Measurements from ENCODE around the gene FAM174A.
"Not testable (repeated sequence)": the region's sequence is repeated elsewhere in the genome, so short reads cannot be mapped to it uniquely, and the experiment has no call there.

FAM174A gene

GRCh38 chr5:100584889-100585288, 49.7 kb downstream of the FAM174A start:
- H3K9ac ChIP-seq (ENCODE audit: low read length): no peak overlapping the region
- H3K4me3 ChIP-seq (ENCODE audit: low read length): no peak overlapping the region
- no peaks in the 10 kb centered on the region for H3K4me1 ChIP-seq (ENCODE audit: control insufficient read depth, insufficient read depth, low read length)
- H3K27me3 ChIP-seq (ENCODE audit: control insufficient read depth, insufficient read depth, low read length): no peaks in the 10 kb centered on the region
- H3K36me3 ChIP-seq (ENCODE audit: control insufficient read depth, insufficient read depth, low read length): no peaks in the 10 kb centered on the region
- no peak overlapping the region for H3K27ac ChIP-seq (ENCODE audit: low read depth, low read length)

GRCh38 chr5:100590867-100591266, 55.7 kb downstream of the FAM174A start:
- no peak overlapping the region for H3K9ac ChIP-seq (ENCODE audit: low read length)
- peaks cover under 1% of the 10 kb centered on the region for H3K4me1 ChIP-seq (ENCODE audit: control insufficient read depth, insufficient read depth, low read length)
- H3K36me3 ChIP-seq (ENCODE audit: control insufficient read depth, insufficient read depth, low read length): no peaks in the 10 kb centered on the region
- H3K27ac ChIP-seq (ENCODE audit: low read depth, low read length): no peak overlapping the region
- no peak overlapping the region for H3K4me3 ChIP-seq (ENCODE audit: low read length)
- no peaks in the 10 kb centered on the region for H3K27me3 ChIP-seq (ENCODE audit: control insufficient read depth, insufficient read depth, low read length)

- no peaks in the 10 kb centered on the region for H3K27me3 ChIP-seq (ENCODE audit: control insufficient read depth, insufficient read depth, low read length)
- H3K27ac ChIP-seq (ENCODE audit: low read depth, low read length): peak overlapping the region; percentile 17
- no peaks in the 10 kb centered on the region for H3K36me3 ChIP-seq (ENCODE audit: control insufficient read depth, insufficient read depth, low read length)
- H3K9ac ChIP-seq (ENCODE audit: low read length): no peak overlapping the region
- no peak overlapping the region for H3K4me3 ChIP-seq (ENCODE audit: low read length)
- H3K4me1 ChIP-seq (ENCODE audit: control insufficient read depth, insufficient read depth, low read length): peaks cover 3% of the 10 kb centered on the region
Observed at GRCh38 chr5:100595152-100595811, 60.1 kb downstream of the FAM174A start.

GRCh38 chr5:100595812-100596173, 60.6 kb downstream of the FAM174A start:
- peaks cover 3% of the 10 kb centered on the region for H3K4me1 ChIP-seq (ENCODE audit: control insufficient read depth, insufficient read depth, low read length)
- no peak overlapping the region for H3K4me3 ChIP-seq (ENCODE audit: low read length)
- H3K9ac ChIP-seq (ENCODE audit: low read length): no peak overlapping the region
- no peaks in the 10 kb centered on the region for H3K36me3 ChIP-seq (ENCODE audit: control insufficient read depth, insufficient read depth, low read length)
- H3K27ac ChIP-seq (ENCODE audit: low read depth, low read length): peak overlapping the region; percentile 17
- H3K27me3 ChIP-seq (ENCODE audit: control insufficient read depth, insufficient read depth, low read length): no peaks in the 10 kb centered on the region

DNA sequence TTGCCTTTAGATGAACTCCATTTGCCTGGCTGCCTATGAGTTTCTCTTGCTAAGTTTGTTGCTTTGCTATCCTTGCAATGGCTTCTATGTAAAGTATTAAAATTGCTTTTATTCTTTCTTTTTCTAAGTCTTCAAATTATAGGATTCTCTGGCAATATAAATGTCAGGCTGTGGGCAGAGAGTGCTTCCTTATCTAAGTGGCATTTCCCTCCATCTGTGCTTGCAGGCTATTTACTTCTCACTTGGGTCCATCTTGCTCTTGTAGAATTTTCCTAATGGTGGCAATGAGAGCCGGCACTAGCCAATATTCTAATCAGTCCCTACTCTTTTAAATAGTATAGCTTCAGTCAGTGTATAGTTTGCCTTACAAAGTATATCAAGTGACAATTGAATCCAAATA, 63.3 kb downstream of the FAM174A start:
- no peak overlapping the region for H3K27ac ChIP-seq (ENCODE audit: low read depth, low read length)
- no peaks in the 10 kb centered on the region for H3K36me3 ChIP-seq (ENCODE audit: control insufficient read depth, insufficient read depth, low read length)
- H3K4me3 ChIP-seq (ENCODE audit: low read length): no peak overlapping the region
- H3K4me1 ChIP-seq (ENCODE audit: control insufficient read depth, insufficient read depth, low read length): peaks cover 3% of the 10 kb centered on the region
- H3K27me3 ChIP-seq (ENCODE audit: control insufficient read depth, insufficient read depth, low read length): no peaks in the 10 kb centered on the region
- no peak overlapping the region for H3K9ac ChIP-seq (ENCODE audit: low read length)

DNA sequence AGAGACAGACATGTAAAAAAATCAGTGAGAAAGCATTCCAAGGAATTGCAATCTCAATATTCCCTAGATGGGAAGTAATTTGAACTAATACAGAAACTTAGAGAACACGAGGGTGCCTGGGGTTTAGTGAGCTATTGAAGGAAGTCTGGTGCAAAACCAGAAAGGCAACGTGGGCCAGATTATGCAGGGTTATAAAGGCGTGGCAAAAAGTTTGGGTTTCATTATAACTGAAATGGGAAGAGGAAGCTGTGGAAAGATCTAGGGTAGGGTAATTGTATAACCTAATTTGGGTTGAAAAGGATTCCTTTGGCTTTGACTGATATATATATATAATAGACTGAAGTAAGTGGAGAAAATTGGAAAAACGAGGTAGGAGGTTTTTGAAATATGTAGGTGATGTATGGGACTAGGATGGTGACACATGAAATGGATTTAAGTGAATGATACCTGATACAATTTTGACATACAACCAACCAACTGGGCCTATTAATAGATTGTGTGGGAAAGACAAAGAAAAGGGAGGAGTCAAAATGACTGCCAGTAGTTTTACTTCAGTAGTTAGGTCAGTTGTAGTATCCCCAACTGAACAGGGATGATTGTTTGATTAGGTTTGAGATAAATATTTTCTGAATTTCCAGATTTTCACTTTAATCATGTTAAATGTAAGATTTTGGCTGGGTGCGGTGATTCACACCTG, 65.3 kb downstream of the FAM174A start:
- H3K9ac ChIP-seq (ENCODE audit: low read length): no peak overlapping the region
- no peak overlapping the region for H3K4me3 ChIP-seq (ENCODE audit: low read length)
- H3K36me3 ChIP-seq (ENCODE audit: control insufficient read depth, insufficient read depth, low read length): no peaks in the 10 kb centered on the region
- H3K27ac ChIP-seq (ENCODE audit: low read depth, low read length): no peak overlapping the region
- peaks cover 3% of the 10 kb centered on the region for H3K4me1 ChIP-seq (ENCODE audit: control insufficient read depth, insufficient read depth, low read length)
- H3K27me3 ChIP-seq (ENCODE audit: control insufficient read depth, insufficient read depth, low read length): no peaks in the 10 kb centered on the region

DNA sequence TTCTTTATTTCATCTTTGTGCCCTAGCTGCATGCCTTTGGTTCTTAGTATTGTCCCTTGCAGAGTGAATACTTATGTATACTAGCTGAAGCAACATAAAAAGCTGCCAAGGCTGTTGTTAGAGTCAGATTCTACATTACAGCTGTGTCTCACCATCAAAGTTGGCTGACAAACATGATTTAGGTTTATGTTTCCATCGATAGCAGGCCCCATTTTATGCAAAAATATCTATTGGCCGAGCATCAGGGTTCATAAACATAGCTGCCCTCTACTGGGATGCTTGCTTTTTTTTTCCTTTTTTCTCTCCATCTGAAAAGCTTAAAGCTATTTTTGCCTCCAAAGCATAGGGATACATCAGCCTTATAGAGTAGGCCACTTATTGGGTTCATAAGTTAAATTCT, 68.0 kb downstream of the FAM174A start:
- no peaks in the 10 kb centered on the region for H3K36me3 ChIP-seq (ENCODE audit: control insufficient read depth, insufficient read depth, low read length)
- H3K27me3 ChIP-seq (ENCODE audit: control insufficient read depth, insufficient read depth, low read length): no peaks in the 10 kb centered on the region
- H3K9ac ChIP-seq (ENCODE audit: low read length): no peak overlapping the region
- H3K4me3 ChIP-seq (ENCODE audit: low read length): no peak overlapping the region
- H3K27ac ChIP-seq (ENCODE audit: low read depth, low read length): no peak overlapping the region
- H3K4me1 ChIP-seq (ENCODE audit: control insufficient read depth, insufficient read depth, low read length): no peaks in the 10 kb centered on the region

DNA sequence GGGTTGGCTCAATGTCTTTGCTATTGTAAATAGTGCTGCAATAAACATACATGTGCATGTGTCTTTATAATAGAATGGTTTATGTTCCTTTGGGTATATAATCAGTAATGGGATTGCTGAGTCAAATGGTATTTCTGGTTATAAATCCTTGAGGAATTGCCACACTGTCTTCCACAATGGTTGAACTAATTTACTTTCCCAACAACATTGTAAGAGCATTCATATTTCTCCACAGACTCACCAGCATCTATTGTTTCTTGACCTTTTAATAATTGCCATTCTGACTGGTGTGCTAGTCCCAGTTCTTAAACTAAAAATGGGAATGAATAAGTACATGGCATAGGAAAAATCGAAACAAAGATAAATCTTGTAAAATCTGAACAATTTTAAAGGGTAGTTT, 68.8 kb downstream of the FAM174A start:
- H3K9ac ChIP-seq (ENCODE audit: low read length); H3K4me1 ChIP-seq (ENCODE audit: control insufficient read depth, insufficient read depth, low read length); H3K27ac ChIP-seq (ENCODE audit: low read depth, low read length); H3K27me3 ChIP-seq (ENCODE audit: control insufficient read depth, insufficient read depth, low read length); H3K4me3 ChIP-seq (ENCODE audit: low read length); H3K36me3 ChIP-seq (ENCODE audit: control insufficient read depth, insufficient read depth, low read length): not testable (repeated sequence)

- H3K27ac ChIP-seq (ENCODE audit: low read depth, low read length): no peak overlapping the region
- no peak overlapping the region for H3K4me3 ChIP-seq (ENCODE audit: low read length)
- no peaks in the 10 kb centered on the region for H3K4me1 ChIP-seq (ENCODE audit: control insufficient read depth, insufficient read depth, low read length)
- H3K27me3 ChIP-seq (ENCODE audit: control insufficient read depth, insufficient read depth, low read length): no peaks in the 10 kb centered on the region
- H3K9ac ChIP-seq (ENCODE audit: low read length): no peak overlapping the region
- H3K36me3 ChIP-seq (ENCODE audit: control insufficient read depth, insufficient read depth, low read length): no peaks in the 10 kb centered on the region
Observed at GRCh38 chr5:100609594-100609993, 74.4 kb downstream of the FAM174A start.

- no peak overlapping the region for H3K4me3 ChIP-seq (ENCODE audit: low read length)
- no peaks in the 10 kb centered on the region for H3K36me3 ChIP-seq (ENCODE audit: control insufficient read depth, insufficient read depth, low read length)
- no peak overlapping the region for H3K9ac ChIP-seq (ENCODE audit: low read length)
- no peaks in the 10 kb centered on the region for H3K27me3 ChIP-seq (ENCODE audit: control insufficient read depth, insufficient read depth, low read length)
- H3K27ac ChIP-seq (ENCODE audit: low read depth, low read length): no peak overlapping the region
- H3K4me1 ChIP-seq (ENCODE audit: control insufficient read depth, insufficient read depth, low read length): no peaks in the 10 kb centered on the region
Observed at GRCh38 chr5:100614308-100614707, 79.1 kb downstream of the FAM174A start.

- H3K9ac ChIP-seq (ENCODE audit: low read length): no peak overlapping the region
- H3K27ac ChIP-seq (ENCODE audit: low read depth, low read length): no peak overlapping the region
- no peaks in the 10 kb centered on the region for H3K4me1 ChIP-seq (ENCODE audit: control insufficient read depth, insufficient read depth, low read length)
- H3K27me3 ChIP-seq (ENCODE audit: control insufficient read depth, insufficient read depth, low read length): no peaks in the 10 kb centered on the region
- H3K36me3 ChIP-seq (ENCODE audit: control insufficient read depth, insufficient read depth, low read length): no peaks in the 10 kb centered on the region
- no peak overlapping the region for H3K4me3 ChIP-seq (ENCODE audit: low read length)
Observed at GRCh38 chr5:100615362-100615761, 80.2 kb downstream of the FAM174A start.

GRCh38 chr5:100616291-100616690, 81.1 kb downstream of the FAM174A start:
- Histone ChIP-seq H3K9ac (ENCODE audit: low read length) (no peak overlapping the region), H3K4me1 (ENCODE audit: control insufficient read depth, insufficient read depth, low read length) (no peaks in the 10 kb centered on the region), H3K27me3 (ENCODE audit: control insufficient read depth, insufficient read depth, low read length) (no peaks in the 10 kb centered on the region), H3K4me3 (ENCODE audit: low read length) (no peak overlapping the region), H3K36me3 (ENCODE audit: control insufficient read depth, insufficient read depth, low read length) (no peaks in the 10 kb centered on the region), H3K27ac (ENCODE audit: low read depth, low read length) (no peak overlapping the region)

DNA sequence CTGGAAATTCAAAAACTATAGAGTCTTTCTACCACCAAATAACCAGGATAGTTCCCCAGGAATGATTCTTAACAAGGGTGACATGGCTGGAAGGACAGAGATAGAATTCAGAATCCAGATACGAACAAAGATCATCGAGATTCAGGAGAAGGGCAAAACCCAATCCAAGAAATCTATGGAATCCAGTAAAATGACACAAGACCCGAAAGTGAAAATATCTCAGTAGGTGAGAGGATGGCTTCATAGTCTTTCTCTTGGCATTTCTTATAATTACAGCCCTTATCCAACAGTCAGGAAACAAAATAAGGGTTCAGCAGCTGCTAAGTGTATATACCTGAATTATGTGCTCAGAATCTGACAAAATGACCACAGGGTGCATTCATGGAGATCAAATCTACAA, 81.8 kb downstream of the FAM174A start:
- Histone ChIP-seq H3K9ac (ENCODE audit: low read length) (no peak overlapping the region), H3K27me3 (ENCODE audit: control insufficient read depth, insufficient read depth, low read length) (no peaks in the 10 kb centered on the region), H3K27ac (ENCODE audit: low read depth, low read length) (no peak overlapping the region), H3K4me1 (ENCODE audit: control insufficient read depth, insufficient read depth, low read length) (no peaks in the 10 kb centered on the region), H3K36me3 (ENCODE audit: control insufficient read depth, insufficient read depth, low read length) (no peaks in the 10 kb centered on the region), H3K4me3 (ENCODE audit: low read length) (no peak overlapping the region)
